Naive thymus-derived CD8-positive, alpha-beta T cell (primary cell): Measurements from ENCODE around the gene CELF5. TPM values are rescaled to one million over a fixed set of nuclear protein-coding genes. Genes with fewer than 3 reads are reported as not detected.
"Not testable (repeated sequence)": the region's sequence is repeated elsewhere in the genome, so short reads cannot be mapped to it uniquely, and the experiment has no call there.

Experiments used
- ATAC-seq, 2 donors: fragments of 150-1000 bp; cut with Tn5 transposase in 1 of 2; sonication (Bioruptor Pico), chemical (Tn5 transposase) in 1 of 2; 1 replicate in 1 of 2; 2 replicates in 1 of 2; pipeline ENCODE4 v1.10.0; 2021; ENCODE audit warnings: mild to moderate bottlenecking in 2 of 2, moderate library complexity in 2 of 2
- POLR2A ChIA-PET: fragments of 350-600 bp; sonication (Branson Sonifier 250); formaldehyde crosslinking; loops from one replicate; lab custom pipeline; 2021; ENCODE audit warnings: antibody characterized with exemption; lab: Charles Lee
- DNase-seq, 10 donors: peaks; one replicate each; pipeline versions ENCODE4 v3.0.0 to v3.0.0-alpha.2; 2020 to 2022
- H3K27ac Mint-ChIP-seq, 10 donors: one replicate each; pipeline ENCODE4 v1.8.0; 2020 to 2022; ENCODE audit warnings: mild to moderate bottlenecking in 10 of 10, mixed read lengths in 10 of 10, moderate library complexity in 4 of 10, inconsistent platforms in 1 of 10
- H3K27me3 Mint-ChIP-seq, 5 donors: one replicate each; pipeline ENCODE4 v1.8.0; 2021 to 2022; ENCODE audit warnings: mixed read lengths in 5 of 5
- H3K36me3 Mint-ChIP-seq, 3 donors: one replicate each; pipeline ENCODE4 v1.8.0; 2020 to 2022; ENCODE audit warnings: mixed read lengths in 3 of 3, mild to moderate bottlenecking in 2 of 3, inconsistent platforms in 1 of 3
- H3K4me1 Mint-ChIP-seq, 4 donors: one replicate each; pipeline ENCODE4 v1.8.0; 2021 to 2022; ENCODE audit warnings: mixed read lengths in 4 of 4
- H3K4me3 Mint-ChIP-seq, 10 donors: one replicate each; pipeline ENCODE4 v1.8.0; 2020 to 2022; ENCODE audit warnings: mild to moderate bottlenecking in 10 of 10, mixed read lengths in 10 of 10, moderate library complexity in 6 of 10, inconsistent platforms in 1 of 10
- H3K9me3 Mint-ChIP-seq, 9 donors: one replicate each; pipeline ENCODE4 v1.8.0; 2020 to 2022; ENCODE audit warnings: mixed read lengths in 9 of 9, mild to moderate bottlenecking in 3 of 9, inconsistent platforms in 1 of 9, moderate library complexity in 1 of 9
- polyA plus RNA-seq, 3 donors: library from polyadenylated mRNA; unstranded; fragments of 300-500 nt; fragmentation: Illumina TruSeq; gene quantifications; one replicate each; pipeline ENCODE4 v1.2.3, GENCODE V29; 2021
- total RNA-seq, 8 experiments: library from RNA in 2 of 8; stranded (reverse) in 2 of 8; gene quantifications; one replicate each; pipeline ENCODE4 v1.2.3 and lab custom pipeline; 2021 to 2026

Gene CELF5
- total and polyA plus RNA-seq, 5 experiments from 2014 or later, result 0.23 to 0.41 TPM; not detected in 3

DNA sequence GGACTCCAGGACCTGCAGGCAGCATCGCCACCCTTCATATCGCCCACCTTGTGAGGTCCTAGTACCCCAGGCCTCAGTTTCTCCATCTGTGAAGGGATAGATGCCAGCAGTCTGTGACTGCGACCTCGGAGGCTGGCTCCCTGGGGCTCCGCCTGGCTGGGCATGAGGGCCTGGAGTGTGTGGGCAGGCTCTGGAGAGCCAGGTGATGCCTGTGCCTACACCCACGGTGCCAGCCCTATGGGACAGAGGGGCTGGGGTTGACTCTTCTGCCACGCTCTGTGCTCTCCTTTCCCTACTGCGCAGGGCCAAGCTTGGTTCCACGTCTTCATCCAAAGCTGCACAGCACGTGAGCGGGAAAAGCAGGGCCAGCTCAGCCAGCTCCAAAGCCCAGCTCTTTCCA is 115.9 kb downstream of the CELF5 start:
- Mint-ChIP-seq H3K4me3 (peak overlapping the region in 1 of 10 donors; percentile 10), H3K9me3 (no peaks in the 10 kb centered on the region), H3K27ac (peak overlapping the region in 5 of 10 donors; percentile 14 to 76 (median 67)), H3K36me3 (no peaks in the 10 kb centered on the region), H3K4me1 (peaks cover 2 to 39% (median 11%) of the 10 kb centered on the region in 4 donors), H3K27me3 (no peaks in the 10 kb centered on the region)
- ATAC-seq (no peak), DNase-seq (no peak)
- POLR2A ChIA-PET, result interaction anchor here (0.5 to 4.5 kb wide), 2 partner anchors 19 to 749 kb away, joined by 3 to 24 read pairs; no protein-coding TSS in a partner anchor

DNA sequence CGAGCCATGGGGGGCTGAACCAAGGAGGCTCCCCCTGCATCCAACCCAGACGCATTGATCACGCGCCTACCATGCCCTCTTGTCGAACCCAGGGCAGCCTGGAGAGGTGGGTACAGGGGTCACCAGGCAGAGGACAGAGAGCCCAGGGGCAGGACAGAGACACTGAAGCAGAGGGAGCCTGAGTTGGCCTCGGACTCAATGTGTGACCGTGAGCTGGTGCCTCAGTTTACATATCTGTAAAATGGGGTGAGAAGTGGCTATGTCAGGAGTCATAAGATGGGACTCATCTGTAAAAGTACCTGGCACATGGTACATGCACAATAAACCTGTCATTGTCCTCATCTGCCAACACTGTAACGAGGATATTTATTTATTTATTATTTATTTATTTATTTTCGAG is 117.8 kb downstream of the CELF5 start:
- Mint-ChIP-seq H3K4me3 (no peak overlapping the region), H3K36me3 (no peaks in the 10 kb centered on the region), H3K27me3 (no peaks in the 10 kb centered on the region), H3K9me3 (no peaks in the 10 kb centered on the region), H3K4me1 (peaks cover 2 to 38% (median 11%) of the 10 kb centered on the region in 4 donors), H3K27ac (no peak overlapping the region)
- ATAC-seq (no peak), DNase-seq (no peak)
- POLR2A ChIA-PET, result interaction anchor here (1.5 to 1.6 kb wide), 2 partner anchors 15 to 87 kb away, joined by 4 to 5 read pairs; no protein-coding TSS in a partner anchor

DNA sequence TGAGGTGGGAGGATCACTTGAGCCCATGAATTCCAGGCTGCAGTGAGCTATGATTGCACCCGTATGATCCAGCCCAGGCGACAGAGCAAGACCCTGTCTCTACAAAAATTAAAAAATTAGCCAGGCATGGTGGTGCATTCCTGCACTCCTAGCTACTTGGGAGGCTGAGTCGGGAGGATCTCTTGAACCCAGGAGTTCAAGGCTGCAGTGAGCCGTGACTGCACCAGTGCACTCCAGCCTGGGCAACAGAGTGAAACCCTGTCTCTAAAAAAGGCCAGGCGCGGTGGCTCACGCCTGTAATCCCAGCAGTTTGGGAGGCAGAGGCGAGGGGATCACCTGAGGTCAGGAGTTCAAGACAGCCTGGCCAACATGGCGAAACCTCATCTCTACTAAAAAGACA is 118.5 kb downstream of the CELF5 start:
- POLR2A ChIA-PET, result interaction anchor here (1.5 to 1.6 kb wide), 2 partner anchors 14 to 86 kb away, joined by 4 to 5 read pairs; no protein-coding TSS in a partner anchor
- DNase-seq, H3K4me3 Mint-ChIP-seq, H3K27ac Mint-ChIP-seq, H3K27me3 Mint-ChIP-seq, H3K9me3 Mint-ChIP-seq, ATAC-seq, H3K36me3 Mint-ChIP-seq: not testable (repeated sequence)
- H3K4me1 Mint-ChIP-seq, result peaks cover 2 to 36% (median 11%) of the 10 kb centered on the region in 4 donors

DNA sequence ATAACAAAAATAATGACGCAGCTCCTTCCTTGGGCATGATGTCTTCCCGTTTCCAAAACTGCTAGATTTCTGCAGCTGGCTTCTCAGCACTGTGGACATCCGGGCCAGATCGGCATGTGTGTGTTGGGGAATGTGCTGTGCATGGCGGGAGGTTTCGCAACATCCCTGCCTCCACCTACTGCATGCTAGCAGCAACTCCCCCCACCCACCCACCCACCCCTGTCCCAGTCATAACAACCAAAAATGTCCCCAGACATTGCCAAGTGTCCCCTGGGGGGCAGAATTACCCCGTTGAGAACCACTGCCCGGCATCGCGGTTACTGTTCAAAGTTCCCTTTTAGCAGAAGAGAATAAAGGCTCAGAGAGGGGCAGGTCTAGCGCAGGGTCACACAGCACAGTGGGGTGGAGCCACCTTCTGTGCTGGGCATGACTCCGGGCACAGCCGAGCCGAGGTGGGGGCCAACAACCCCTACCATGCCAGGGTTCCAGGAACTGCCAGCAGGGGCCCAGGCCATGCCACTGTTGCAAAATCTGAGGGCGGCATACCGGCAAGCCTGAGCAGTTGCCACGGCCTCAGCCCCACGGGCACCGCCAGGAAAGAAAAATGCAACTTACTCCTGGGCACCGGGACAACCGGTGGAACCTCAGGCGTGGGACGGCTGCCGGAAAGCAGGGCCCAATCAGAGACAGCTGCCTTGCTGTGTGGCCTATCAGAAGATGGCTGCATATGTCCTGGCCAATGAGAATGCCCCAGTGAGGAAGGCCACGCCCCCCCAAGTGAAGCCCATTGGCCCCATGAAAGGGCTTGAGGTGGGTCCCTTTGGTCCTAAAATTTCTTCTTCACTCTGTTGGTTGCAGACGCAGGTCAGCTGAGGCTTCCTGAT is 119.4 kb downstream of the CELF5 start:
- H3K36me3 Mint-ChIP-seq, result no peaks in the 10 kb centered on the region
- H3K4me3 Mint-ChIP-seq, result peak overlapping the region in 9 of 10 donors; percentile 14 to 67 (median 53)
- DNase-seq (peak in 6 of 10 donors; percentile 23 to 56 (median 42)), ATAC-seq (peak; percentile 87 to 95)
- H3K9me3 Mint-ChIP-seq, result no peaks in the 10 kb centered on the region
- no peaks in the 10 kb centered on the region for H3K27me3 Mint-ChIP-seq
- peak overlapping the region in 3 of 10 donors; percentile 29 to 74 (median 70) for H3K27ac Mint-ChIP-seq
- POLR2A ChIA-PET, result interaction anchor here (0.5 to 1.6 kb wide), 2 partner anchors 55 to 85 kb away, joined by 3 to 5 read pairs; no protein-coding TSS in a partner anchor
- peaks cover 0 to 27% (median 5%) of the 10 kb centered on the region in 4 donors for H3K4me1 Mint-ChIP-seq

DNA sequence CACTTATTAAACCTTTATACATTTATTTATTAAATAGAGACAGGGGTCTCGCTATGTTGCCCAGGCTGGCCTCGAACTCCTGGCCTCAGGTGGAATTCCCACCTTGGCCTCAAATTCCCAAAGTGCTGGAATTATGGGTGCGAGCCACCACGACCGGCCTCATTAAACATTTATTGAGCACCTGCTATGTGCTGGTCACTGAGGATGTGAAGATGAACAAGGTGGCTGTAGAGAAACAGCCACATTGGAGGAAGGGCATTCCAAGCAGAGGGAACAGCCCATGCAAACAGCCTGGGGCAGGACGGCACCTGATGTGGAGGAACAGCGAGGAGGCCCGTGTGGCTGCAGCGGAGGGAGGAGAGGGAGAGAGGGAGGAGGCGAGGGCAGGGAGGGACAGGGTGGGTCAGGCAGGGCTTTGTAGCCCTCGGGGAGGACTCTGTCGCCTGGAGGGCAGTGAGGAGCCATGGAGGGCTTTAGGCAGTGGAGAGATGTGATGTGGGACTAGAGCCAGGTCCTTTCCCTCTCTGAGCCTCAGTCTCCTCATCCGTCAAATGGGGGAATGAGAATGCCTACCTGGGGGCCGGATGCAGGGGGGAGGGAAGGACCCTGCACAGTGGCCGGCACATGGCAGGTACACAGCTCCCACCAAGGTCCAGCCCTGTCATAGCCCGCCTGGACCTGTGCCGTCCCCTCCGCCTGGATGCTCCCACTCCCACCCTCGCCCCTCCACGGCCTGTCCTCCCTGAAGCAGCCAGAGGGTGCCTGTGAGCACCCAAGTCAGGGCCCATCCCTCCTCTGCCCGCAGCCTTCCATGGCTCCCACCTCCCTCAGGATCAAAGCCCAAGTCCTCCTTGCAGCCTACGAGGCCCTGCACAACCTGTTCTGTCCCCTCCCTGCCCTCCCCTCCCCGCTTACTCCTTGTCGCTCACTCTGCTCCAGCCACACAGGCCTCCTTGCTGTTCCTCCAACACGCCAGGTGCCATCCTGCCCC is 120.4 kb downstream of the CELF5 start:
- Mint-ChIP-seq H3K4me1 (peaks cover 0 to 21% (median 3%) of the 10 kb centered on the region in 4 donors), H3K36me3 (no peaks in the 10 kb centered on the region), H3K9me3 (no peaks in the 10 kb centered on the region), H3K27me3 (no peaks in the 10 kb centered on the region), H3K4me3 (no peak overlapping the region), H3K27ac (peak overlapping the region in 1 of 10 donors; percentile 29)
- no peak for DNase-seq
- POLR2A ChIA-PET, result no interaction called here
- no peak for ATAC-seq

DNA sequence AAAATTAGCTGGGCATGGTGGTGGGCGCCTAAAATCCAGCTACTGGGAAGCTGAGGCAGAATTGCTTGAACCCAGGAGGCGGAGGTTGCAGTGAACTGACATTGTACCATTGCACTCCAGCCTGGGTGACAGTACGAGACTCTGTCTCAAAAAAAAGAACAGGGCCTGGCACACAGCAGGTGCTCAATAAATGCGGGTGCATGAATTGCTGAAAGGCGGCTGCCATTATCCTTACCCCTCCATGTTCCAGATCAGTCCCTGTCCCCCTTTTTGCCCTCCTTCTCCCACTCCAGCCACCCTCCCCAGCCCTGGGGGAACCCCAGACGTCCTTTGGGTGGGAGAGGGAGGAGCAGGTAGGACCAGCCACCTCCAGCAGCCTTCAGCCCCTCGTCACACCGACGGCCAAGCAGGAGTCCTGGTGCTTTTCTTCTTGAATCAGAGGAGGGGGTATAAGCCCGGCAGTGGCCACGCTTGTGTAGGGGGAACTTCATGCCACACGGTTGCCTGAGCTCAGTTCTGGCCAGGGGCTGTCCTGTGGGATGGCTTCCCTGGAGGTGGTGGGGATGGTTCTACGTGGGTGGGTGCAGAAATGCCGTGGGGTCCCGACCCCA is 121.5 kb downstream of the CELF5 start:
- ATAC-seq, result no peak

More for the DNA sequence above, 121.5 kb downstream of the CELF5 start:
- Mint-ChIP-seq H3K4me3 (no peak overlapping the region), H3K4me1 (peaks cover 0 to 13% (median 2%) of the 10 kb centered on the region in 4 donors), H3K36me3 (no peaks in the 10 kb centered on the region), H3K9me3 (no peaks in the 10 kb centered on the region), H3K27me3 (no peaks in the 10 kb centered on the region), H3K27ac (peak overlapping the region in 1 of 10 donors; percentile 38)
- POLR2A ChIA-PET, result no interaction called here
- DNase-seq, result no peak

Other genes with a start within 250 kb of the CELF5 start
- gene TLE6, start 247.1 kb upstream of the CELF5 start, total RNA-seq, result under 1 TPM in 1 of 2 experiments, not detected in 1; 0.30 TPM
- under 1 TPM in 2 of 3 donors, not detected in 1; 0.52 to 0.82 TPM for gene TLE6, start 247.1 kb upstream of the CELF5 start, polyA plus RNA-seq
- gene TLE2, start 195.4 kb upstream of the CELF5 start, total RNA-seq, result 10 to 100 TPM; 19.1 to 21.1 TPM
- 10 to 100 TPM in 2 of 3 donors, 1 to 10 TPM in 1; 7.0 to 12.4 (median 10.8) TPM for gene TLE2, start 195.4 kb upstream of the CELF5 start, polyA plus RNA-seq
- gene TLE5, start 162.2 kb upstream of the CELF5 start, total RNA-seq, result 100 to 1,000 TPM; 981 to 983 TPM
- 100 to 1,000 TPM; 451 to 924 (median 555) TPM for gene TLE5, start 162.2 kb upstream of the CELF5 start, polyA plus RNA-seq
- 1 to 10 TPM; 5.1 to 5.4 TPM for gene GNA11, start 130.3 kb upstream of the CELF5 start, total RNA-seq
- under 1 TPM; 0.43 to 0.60 (median 0.47) TPM for gene GNA11, start 130.3 kb upstream of the CELF5 start, polyA plus RNA-seq
- under 1 TPM; 0.36 to 0.39 TPM for gene GNA15, start 88.6 kb upstream of the CELF5 start, total RNA-seq
- under 1 TPM in 1 of 3 donors, not detected in 2; 0.19 TPM for gene GNA15, start 88.6 kb upstream of the CELF5 start, polyA plus RNA-seq
- gene S1PR4, start 45.9 kb upstream of the CELF5 start, total RNA-seq, result 100 to 1,000 TPM; 217 to 233 TPM
- gene S1PR4, start 45.9 kb upstream of the CELF5 start, polyA plus RNA-seq, result 100 to 1,000 TPM; 286 to 470 (median 332) TPM
- 10 to 100 TPM; 59.7 to 63.0 TPM for gene NCLN, start 38.7 kb upstream of the CELF5 start, total RNA-seq
- 10 to 100 TPM; 23.9 to 44.7 (median 25.5) TPM for gene NCLN, start 38.7 kb upstream of the CELF5 start, polyA plus RNA-seq
- 10 to 100 TPM; 30.2 to 34.8 TPM for gene NFIC, start 141.9 kb downstream of the CELF5 start, total RNA-seq
- 10 to 100 TPM in 2 of 3 donors, 1 to 10 TPM in 1; 5.8 to 15.8 (median 12.1) TPM for gene NFIC, start 141.9 kb downstream of the CELF5 start, polyA plus RNA-seq